GM06990 (cell line): Measurements from ENCODE around the gene APLNR.

ENCODE experiments used
- DNase-seq: peaks from one replicate; pipeline ENCODE4 v3.0.0-alpha.2; 2011; ENCODE audit not compliant: insufficient read length; ENCODE audit errors: extremely low read depth
- H3K27me3 ChIP-seq: replicated peaks from 2 replicates; pipeline ENCODE4 v1.6.0; 2011; ENCODE audit warnings: low read length; ENCODE audit not compliant: control insufficient read depth, insufficient read depth
- H3K36me3 ChIP-seq: 2 replicates; pipeline ENCODE4 v1.5.1; 2011; ENCODE audit warnings: low read length; ENCODE audit not compliant: control insufficient read depth, insufficient read depth
- H3K4me3 ChIP-seq: replicated peaks from 2 replicates; pipeline ENCODE4 v1.5.1; 2011; ENCODE audit warnings: low read depth, mild to moderate bottlenecking, control low read depth, low read length
- TF ChIP-seq, protein P1 (sequence below): IDR thresholded peaks from 2 replicates; pipeline ENCODE4 v1.5.1; 2011; ENCODE audit warnings: low read length, control low read depth, mild to moderate bottlenecking, inconsistent platforms; ENCODE audit not compliant: insufficient read depth, poor library complexity, severe bottlenecking

The APLNR gene

DNA sequence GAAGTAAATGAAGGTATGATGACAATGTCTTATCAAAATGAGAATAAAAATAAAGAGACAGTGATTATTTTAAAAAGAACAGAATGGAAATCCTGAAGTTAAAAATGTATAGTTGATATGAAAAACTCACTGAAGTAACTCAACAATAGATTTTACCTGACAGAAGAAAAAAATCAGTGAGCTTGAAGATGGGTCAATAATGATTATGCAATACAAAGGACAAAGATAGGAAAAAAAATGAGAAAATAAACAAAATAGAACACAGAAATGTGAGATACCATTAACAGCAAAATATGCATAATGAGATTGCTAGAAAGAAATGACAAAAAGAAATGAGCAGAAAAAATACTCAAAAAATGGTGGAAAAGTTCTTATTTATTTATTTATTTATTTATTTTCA lies 19.1 kb upstream of the APLNR start:
- TF ChIP-seq, protein P1, sequence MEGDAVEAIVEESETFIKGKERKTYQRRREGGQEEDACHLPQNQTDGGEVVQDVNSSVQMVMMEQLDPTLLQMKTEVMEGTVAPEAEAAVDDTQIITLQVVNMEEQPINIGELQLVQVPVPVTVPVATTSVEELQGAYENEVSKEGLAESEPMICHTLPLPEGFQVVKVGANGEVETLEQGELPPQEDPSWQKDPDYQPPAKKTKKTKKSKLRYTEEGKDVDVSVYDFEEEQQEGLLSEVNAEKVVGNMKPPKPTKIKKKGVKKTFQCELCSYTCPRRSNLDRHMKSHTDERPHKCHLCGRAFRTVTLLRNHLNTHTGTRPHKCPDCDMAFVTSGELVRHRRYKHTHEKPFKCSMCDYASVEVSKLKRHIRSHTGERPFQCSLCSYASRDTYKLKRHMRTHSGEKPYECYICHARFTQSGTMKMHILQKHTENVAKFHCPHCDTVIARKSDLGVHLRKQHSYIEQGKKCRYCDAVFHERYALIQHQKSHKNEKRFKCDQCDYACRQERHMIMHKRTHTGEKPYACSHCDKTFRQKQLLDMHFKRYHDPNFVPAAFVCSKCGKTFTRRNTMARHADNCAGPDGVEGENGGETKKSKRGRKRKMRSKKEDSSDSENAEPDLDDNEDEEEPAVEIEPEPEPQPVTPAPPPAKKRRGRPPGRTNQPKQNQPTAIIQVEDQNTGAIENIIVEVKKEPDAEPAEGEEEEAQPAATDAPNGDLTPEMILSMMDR = no peak
- Histone ChIP-seq H3K4me3 (no peak overlapping the region), H3K27me3 (no peaks in the 10 kb centered on the region), H3K36me3 (no peaks in the 10 kb centered on the region)
- DNase-seq = no peak

DNA sequence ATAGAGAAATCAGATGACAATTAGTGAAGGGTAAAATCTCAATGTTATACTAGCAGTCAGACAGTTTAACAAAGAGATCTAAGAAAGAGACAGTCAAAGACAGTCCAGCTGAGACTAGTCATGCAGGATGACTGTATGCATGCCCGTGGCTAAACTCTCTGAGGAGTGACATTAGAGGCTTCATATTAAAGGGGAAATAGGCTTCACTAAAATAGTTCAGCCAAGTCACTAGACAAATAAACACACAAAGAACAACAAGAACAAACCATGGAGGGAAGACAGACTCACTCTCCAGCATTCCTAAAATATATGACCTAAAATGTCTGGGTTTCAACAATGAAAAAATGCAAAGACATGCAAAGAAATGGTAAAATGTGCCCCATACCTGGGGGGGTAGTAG lies 18.6 kb upstream of the APLNR start:
- no peak for DNase-seq
- Histone ChIP-seq H3K4me3 (no peak overlapping the region), H3K36me3 (no peaks in the 10 kb centered on the region), H3K27me3 (no peaks in the 10 kb centered on the region)
- TF ChIP-seq, protein P1 = no peak

DNA sequence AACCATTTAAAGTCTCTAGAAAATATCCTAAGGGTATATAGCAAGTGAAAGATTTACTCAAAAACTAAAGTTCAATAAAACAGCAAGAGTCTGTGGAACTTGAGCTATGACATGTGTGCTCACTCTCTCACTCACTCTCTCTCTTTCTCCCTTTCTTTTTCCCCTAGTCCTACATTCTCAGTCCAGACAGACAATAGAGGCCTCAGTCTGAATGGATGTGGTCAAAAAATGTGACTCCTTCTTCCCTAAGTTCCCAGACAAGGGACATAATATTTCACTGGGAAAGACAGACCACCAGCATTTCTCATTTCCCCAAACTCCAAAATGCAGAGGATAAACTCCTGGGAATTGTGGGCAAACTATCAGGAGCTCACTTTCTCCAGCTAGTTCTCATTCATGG lies 17.6 kb upstream of the APLNR start:
- TF ChIP-seq, protein P1 = no peak
- Histone ChIP-seq H3K27me3 (no peaks in the 10 kb centered on the region), H3K36me3 (no peaks in the 10 kb centered on the region), H3K4me3 (no peak overlapping the region)
- no peak for DNase-seq

- DNase-seq = no peak
- TF ChIP-seq, protein P1 = no peak
- Histone ChIP-seq H3K27me3 (no peaks in the 10 kb centered on the region), H3K4me3 (no peak overlapping the region), H3K36me3 (no peaks in the 10 kb centered on the region)
Measured at GRCh38 chr11:57251491-57252104, 14.5 kb upstream of the APLNR start.

DNA sequence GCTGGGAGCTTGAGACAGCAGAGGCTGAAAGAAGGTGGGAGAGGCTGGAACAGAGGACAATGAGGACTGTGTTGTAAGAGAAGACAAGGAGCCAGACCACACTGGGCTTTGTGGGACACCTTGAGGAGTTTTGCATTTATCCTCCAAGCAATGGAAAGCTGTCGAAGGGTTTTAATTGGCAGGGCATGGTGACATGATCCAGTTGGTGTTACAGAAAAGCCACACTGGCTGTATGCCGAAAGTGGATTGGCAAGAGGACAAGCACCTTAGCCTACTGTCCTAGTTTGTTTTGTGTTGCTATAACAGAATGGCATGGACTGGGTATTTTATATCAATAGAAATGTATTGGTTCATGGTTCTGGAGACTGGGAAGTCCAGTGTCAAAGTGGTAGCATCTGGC lies 14.0 kb upstream of the APLNR start:
- DNase-seq = no peak
- TF ChIP-seq, protein P1 = no peak
- H3K4me3 ChIP-seq = no peak overlapping the region
- no peaks in the 10 kb centered on the region for H3K27me3 ChIP-seq
- no peaks in the 10 kb centered on the region for H3K36me3 ChIP-seq
